Measurements from ENCODE around the gene ABCC1. TPM values are rescaled to one million over a fixed set of nuclear protein-coding genes. Genes with fewer than 3 reads are reported as not detected.

ABCC1 gene
- total RNA-seq, 1 experiment from 2014 or later, result 46.3 TPM

GRCh38 chr16:16048904-16049582 is 99.6 kb downstream of the ABCC1 start:
- H3K27ac Mint-ChIP-seq (ENCODE audit: unreplicated experiment), result no peak overlapping the region
- no TSS peak for BruUV-seq (replicated peaks)
- no peak for DNase-seq
- intact Hi-C loops (cut with micrococcal nuclease; ENCODE audit: unreplicated experiment), result no loop called here
- H3K36me3 Mint-ChIP-seq (ENCODE audit: insufficient read depth, unreplicated experiment), result peaks cover 27% of the 10 kb centered on the region
- TF ChIP-seq CTCF (IDR thresholded peaks at IDR 0.05; ENCODE audit: unreplicated experiment), result no peak
- CTCF ChIA-PET, result no interaction called here
- H3K4me1 Mint-ChIP-seq (ENCODE audit: low read depth, unreplicated experiment), result peaks cover 9% of the 10 kb centered on the region
- no peaks in the 10 kb centered on the region for H3K9me3 Mint-ChIP-seq (ENCODE audit: low read depth, unreplicated experiment)
- H3K4me3 Mint-ChIP-seq (ENCODE audit: low read depth, unreplicated experiment), result no peak overlapping the region
- H3K27me3 Mint-ChIP-seq (ENCODE audit: unreplicated experiment), result no peaks in the 10 kb centered on the region

- Mint-ChIP-seq H3K27me3 (ENCODE audit: unreplicated experiment) (no peaks in the 10 kb centered on the region), H3K9me3 (ENCODE audit: low read depth, unreplicated experiment) (no peaks in the 10 kb centered on the region), H3K4me1 (ENCODE audit: low read depth, unreplicated experiment) (peaks cover 8% of the 10 kb centered on the region), H3K27ac (ENCODE audit: unreplicated experiment) (no peak overlapping the region), H3K36me3 (ENCODE audit: insufficient read depth, unreplicated experiment) (peaks cover 30% of the 10 kb centered on the region), H3K4me3 (ENCODE audit: low read depth, unreplicated experiment) (no peak overlapping the region)
- TF ChIP-seq CTCF (IDR thresholded peaks at IDR 0.05; ENCODE audit: unreplicated experiment), result no peak
- no peak for DNase-seq
- CTCF ChIA-PET, result no interaction called here
- intact Hi-C loops (cut with micrococcal nuclease; ENCODE audit: unreplicated experiment), result no loop called here
- no TSS peak for BruUV-seq (replicated peaks)
Observed at GRCh38 chr16:16050106-16050505, 100.7 kb downstream of the ABCC1 start.

- Mint-ChIP-seq H3K27me3 (ENCODE audit: unreplicated experiment) (no peaks in the 10 kb centered on the region), H3K36me3 (ENCODE audit: insufficient read depth, unreplicated experiment) (peaks cover 29% of the 10 kb centered on the region), H3K9me3 (ENCODE audit: low read depth, unreplicated experiment) (no peaks in the 10 kb centered on the region), H3K4me1 (ENCODE audit: low read depth, unreplicated experiment) (no peaks in the 10 kb centered on the region), H3K27ac (ENCODE audit: unreplicated experiment) (no peak overlapping the region), H3K4me3 (ENCODE audit: low read depth, unreplicated experiment) (no peak overlapping the region)
- intact Hi-C loops (cut with micrococcal nuclease; ENCODE audit: unreplicated experiment), result no loop called here
- no peak for TF ChIP-seq CTCF (IDR thresholded peaks at IDR 0.05; ENCODE audit: unreplicated experiment)
- CTCF ChIA-PET, result interaction anchor here (0.6 to 0.7 kb wide), 2 partner anchors 17 to 271 kb away, joined by 4 to 7 read pairs; no protein-coding TSS in a partner anchor
- BruUV-seq (replicated peaks), result no TSS peak
- no peak for DNase-seq
Observed at GRCh38 chr16:16051132-16051531, 101.7 kb downstream of the ABCC1 start.

GRCh38 chr16:16052916-16053315 is 103.5 kb downstream of the ABCC1 start:
- TF ChIP-seq CTCF (IDR thresholded peaks at IDR 0.05; ENCODE audit: unreplicated experiment), result no peak
- no peaks in the 10 kb centered on the region for H3K27me3 Mint-ChIP-seq (ENCODE audit: unreplicated experiment)
- no peaks in the 10 kb centered on the region for H3K4me1 Mint-ChIP-seq (ENCODE audit: low read depth, unreplicated experiment)
- no peaks in the 10 kb centered on the region for H3K9me3 Mint-ChIP-seq (ENCODE audit: low read depth, unreplicated experiment)
- H3K4me3 Mint-ChIP-seq (ENCODE audit: low read depth, unreplicated experiment), result no peak overlapping the region
- no TSS peak for BruUV-seq (replicated peaks)
- CTCF ChIA-PET, result interaction anchor here (0.6 kb wide), 2 partner anchors 24 to 163 kb away, joined by 3 to 4 read pairs; no protein-coding TSS in a partner anchor
- intact Hi-C loops (cut with micrococcal nuclease; ENCODE audit: unreplicated experiment), result no loop called here
- no peak overlapping the region for H3K27ac Mint-ChIP-seq (ENCODE audit: unreplicated experiment)
- H3K36me3 Mint-ChIP-seq (ENCODE audit: insufficient read depth, unreplicated experiment), result peaks cover 29% of the 10 kb centered on the region
- no peak for DNase-seq

All from Calu3 (cell line).